Measurements from ENCODE around the gene PATJ.
"Not testable (repeated sequence)": the region's sequence is repeated elsewhere in the genome, so short reads cannot be mapped to it uniquely, and the experiment has no call there.

PATJ gene, protein sequence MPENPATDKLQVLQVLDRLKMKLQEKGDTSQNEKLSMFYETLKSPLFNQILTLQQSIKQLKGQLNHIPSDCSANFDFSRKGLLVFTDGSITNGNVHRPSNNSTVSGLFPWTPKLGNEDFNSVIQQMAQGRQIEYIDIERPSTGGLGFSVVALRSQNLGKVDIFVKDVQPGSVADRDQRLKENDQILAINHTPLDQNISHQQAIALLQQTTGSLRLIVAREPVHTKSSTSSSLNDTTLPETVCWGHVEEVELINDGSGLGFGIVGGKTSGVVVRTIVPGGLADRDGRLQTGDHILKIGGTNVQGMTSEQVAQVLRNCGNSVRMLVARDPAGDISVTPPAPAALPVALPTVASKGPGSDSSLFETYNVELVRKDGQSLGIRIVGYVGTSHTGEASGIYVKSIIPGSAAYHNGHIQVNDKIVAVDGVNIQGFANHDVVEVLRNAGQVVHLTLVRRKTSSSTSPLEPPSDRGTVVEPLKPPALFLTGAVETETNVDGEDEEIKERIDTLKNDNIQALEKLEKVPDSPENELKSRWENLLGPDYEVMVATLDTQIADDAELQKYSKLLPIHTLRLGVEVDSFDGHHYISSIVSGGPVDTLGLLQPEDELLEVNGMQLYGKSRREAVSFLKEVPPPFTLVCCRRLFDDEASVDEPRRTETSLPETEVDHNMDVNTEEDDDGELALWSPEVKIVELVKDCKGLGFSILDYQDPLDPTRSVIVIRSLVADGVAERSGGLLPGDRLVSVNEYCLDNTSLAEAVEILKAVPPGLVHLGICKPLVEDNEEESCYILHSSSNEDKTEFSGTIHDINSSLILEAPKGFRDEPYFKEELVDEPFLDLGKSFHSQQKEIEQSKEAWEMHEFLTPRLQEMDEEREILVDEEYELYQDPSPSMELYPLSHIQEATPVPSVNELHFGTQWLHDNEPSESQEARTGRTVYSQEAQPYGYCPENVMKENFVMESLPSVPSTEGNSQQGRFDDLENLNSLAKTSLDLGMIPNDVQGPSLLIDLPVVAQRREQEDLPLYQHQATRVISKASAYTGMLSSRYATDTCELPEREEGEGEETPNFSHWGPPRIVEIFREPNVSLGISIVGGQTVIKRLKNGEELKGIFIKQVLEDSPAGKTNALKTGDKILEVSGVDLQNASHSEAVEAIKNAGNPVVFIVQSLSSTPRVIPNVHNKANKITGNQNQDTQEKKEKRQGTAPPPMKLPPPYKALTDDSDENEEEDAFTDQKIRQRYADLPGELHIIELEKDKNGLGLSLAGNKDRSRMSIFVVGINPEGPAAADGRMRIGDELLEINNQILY (N-terminal part only)

DNA sequence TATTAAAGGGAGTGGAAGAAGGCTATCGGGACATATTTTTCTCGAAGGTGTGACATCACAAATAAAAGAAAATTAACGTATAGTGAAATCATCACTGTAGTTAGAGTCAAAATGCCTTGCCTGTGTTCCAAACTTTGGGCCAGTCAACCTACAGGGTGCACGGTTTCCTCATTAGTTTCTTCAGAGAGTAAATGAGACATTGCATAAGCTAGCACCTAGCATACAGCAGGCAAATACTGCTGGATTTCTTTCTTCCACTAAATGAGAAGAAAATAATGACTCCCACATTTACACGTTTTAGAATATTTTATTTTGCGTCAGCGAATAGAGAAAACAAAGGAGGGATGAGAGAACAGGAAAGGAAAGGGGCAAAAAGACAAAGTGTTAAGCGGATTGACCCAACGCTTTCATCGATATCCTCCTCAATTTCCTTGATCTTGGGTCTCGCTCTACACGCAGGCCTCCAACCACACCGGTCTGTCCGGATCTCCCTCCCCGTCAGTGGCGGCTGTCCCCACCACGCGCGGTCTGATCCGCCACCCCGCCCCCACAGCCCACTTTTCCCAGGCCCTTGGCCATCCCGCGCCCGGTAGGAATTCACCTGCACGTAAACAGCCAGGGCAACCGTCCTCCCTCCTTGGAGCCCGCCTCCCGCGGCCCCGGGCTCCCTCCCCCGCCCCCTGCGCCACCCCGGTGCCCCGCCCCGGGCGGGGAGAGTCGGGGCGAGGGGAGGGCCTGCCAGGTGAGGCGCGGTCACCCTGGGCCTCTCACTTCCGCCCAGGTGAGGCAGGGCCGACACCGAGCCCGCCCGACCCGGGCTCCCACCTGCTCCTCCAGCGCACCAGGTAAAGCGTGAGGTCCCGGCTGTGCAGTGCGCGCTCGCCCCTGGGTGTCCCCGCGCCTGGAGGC, at the start of gene PATJ:
TSS of gene PATJ (plus strand) at position 770 of the 909 bp plus-strand sequence. CDS start 20,413 bp downstream, outside the sequence.
- DNase-seq (ENCODE audit: low spot score) (peak; percentile 87), FAIRE-seq (no peak)

DNA sequence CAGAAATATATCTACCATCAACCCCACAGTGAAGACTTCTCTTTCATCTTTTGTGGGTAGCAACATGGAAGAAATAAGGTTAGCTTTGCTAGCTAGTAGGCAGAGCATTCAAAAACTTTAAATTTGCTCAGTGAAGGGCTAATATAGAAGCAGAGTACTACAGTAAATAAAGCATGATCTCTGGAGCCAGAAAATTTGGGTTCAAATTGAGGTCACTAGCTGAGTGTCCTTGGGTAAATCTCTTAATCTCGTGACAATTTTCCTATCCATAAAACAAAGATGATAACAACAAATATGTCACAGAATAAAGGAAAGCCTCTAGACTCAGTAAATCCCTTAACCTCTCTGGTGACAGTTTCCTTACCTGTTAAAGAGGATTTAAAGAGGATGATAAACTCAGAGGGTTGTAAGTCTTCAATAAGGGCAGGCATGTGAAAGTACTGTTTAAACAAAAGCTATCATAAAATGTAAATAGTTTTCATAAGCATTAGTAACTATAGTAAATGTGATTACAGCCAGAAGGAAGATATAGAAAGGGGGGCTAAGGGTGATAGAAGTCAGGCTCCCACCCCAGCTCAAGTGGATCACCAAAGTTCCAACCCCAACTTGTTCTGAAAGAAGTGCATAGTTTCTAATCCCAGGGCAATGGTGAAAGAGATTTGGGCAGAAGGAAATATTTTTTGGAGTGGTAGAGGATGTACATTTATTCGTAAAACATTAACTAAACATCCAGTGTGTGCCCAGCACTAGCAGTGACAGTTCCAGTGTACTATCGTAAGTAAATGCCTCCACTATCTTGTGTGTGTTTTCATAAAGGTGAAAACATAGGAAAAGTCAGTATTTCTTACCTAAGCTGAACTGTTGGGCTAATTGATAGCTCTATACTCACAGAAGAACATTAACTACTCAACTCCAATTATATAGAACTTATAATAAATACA, 42.1 kb upstream of the PATJ start:
- no peak for FAIRE-seq
- DNase-seq (ENCODE audit: low spot score): no peak

DNA sequence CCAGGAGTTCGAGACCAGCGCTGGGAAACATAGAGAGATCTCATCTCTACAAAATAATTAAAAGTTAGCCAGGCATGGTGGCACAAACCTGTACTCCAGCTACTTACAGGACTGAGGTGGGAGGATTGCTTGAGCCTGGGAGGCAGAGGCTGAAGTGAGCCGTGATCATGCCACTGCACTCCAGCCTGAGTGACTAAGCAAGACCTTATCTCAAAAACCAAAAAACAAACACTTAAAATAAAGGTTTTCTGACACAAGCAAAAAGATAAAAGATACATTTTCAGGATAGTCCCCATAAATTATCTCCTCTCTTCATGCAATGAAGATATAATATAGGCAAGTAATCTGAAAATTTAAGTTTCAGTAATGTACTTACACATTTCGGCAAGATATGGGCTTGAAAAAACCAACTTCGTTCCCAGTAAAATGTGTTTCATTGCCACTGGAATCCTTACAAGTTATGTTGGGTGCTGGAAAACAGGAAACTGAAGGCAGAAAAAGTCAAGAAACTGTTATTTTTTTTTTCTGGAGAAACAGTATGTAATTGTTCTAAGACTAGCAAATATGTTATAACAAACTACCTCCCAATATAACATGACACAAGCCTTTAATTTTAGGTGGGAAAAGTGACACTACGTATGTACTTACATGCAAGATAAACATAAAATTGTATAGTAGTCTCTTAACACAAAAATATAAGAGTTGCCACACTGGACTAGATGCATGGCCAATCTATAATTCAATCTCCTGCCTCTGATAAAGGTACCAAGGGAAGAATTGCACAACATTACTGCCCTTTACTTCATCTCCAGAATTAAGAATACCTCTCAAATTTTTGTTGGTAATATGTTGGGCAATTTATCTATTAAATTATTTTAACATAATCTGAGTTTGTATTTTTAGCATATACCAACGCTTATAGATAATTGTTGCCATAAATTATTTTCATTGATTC, 33.0 kb upstream of the PATJ start:
- DNase-seq (ENCODE audit: low spot score): no peak
- FAIRE-seq: no peak

DNA sequence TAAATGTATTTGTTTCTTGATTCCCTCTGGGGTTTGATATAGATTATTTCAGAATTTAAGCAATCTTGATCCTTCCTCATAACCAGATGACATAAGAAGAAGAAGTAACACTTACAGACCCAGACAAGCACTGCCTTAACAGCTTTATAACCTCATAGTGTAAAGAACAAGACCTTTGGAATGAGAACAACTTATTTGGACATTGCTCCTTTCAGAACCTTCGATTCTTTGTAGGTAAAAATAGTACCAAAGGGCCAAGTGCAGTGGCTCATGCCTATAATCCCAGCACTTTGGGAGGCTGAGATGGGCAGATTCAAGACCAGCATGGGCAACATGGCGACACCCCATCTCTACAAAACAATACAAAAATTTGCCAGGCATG, 32.4 kb upstream of the PATJ start:
- DNase-seq (ENCODE audit: low spot score) (no peak), FAIRE-seq (no peak)

DNA sequence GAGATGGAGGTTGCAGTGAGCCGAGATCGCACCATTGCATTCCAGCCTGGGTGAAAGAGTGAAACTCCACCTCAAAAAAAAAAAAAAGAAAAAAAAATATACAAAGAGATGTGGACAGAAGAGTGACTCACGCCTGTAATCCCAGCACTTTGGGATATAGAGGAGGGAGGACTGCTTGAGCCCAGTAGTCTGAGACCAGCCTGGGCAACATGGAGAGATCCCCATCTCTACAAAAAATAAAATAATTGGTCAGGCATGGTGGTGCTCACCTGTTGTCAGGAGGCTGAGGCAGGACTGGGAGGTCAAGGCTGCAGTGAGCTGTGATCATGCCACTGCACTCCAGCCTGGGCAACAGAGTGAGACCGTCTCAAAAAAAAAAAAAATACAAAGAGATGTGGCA, 31.0 kb upstream of the PATJ start:
- FAIRE-seq; DNase-seq (ENCODE audit: low spot score): not testable (repeated sequence)

DNA sequence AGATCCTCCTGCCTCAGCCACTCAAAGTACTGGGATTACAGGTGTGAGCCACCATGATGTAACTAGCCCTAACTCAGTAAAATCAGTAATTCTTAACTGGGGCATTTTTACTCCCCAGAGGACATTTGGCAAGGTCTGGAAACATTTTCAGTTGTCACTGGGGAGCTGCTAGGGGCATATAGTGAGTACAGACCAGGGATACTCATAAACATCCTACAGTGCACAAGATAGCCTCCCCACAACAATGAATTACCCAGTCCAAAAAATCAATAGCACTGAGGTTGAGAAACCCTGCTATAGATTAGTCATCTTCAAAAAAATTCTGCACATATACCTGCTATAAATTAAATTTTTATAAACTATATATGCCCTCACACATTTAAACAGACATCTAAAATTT, 30.3 kb upstream of the PATJ start:
- FAIRE-seq: no peak
- DNase-seq (ENCODE audit: low spot score): no peak

DNA sequence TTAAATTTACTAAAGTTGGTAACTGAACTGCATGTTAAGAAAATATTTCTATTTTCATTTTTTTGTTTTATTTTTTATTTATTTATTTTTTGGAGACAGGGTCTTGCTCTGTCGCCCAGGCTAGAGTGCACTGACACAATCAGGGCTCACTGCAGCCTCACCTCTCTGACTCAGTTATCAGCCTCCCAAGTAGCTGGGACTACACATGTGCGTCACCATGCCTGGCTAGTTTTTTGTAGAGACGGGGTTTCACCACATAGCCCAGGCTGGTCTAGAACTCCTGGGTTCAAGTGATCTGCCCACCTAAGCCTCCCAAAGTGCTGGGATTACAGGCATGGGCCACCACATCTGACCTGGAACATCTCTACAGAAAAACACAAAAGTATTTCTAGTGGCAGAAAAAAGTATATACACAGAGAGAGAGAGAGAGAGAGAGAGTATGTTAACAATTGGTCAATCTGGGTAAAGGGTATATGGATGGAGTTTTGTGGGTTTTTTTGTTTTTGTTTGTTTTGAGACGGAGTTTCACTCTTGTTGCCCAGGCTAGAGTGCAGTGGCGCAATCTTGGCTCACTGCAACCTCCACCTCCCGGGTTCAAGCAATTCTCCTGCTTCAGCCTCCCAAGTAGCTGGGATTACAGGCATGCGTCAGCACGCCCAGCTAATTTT, 23.1 kb upstream of the PATJ start:
- not testable (repeated sequence) for DNase-seq (ENCODE audit: low spot score); FAIRE-seq

DNA sequence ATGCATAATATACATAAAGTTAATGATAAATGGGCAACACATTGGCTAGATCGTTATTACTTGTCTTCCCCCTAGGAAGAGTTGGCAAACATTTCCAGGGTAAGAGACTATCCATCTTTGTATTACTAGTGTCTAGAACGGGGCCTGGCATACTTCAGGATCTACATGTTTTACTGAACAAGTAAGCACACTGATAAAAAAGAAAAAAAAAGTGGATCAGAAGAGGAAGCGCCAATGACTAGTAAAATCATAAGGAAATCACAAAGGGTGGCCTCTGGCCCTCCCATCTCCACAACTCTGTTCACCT, 17.8 kb upstream of the PATJ start:
- DNase-seq (ENCODE audit: low spot score) (no peak), FAIRE-seq (no peak)

DNA sequence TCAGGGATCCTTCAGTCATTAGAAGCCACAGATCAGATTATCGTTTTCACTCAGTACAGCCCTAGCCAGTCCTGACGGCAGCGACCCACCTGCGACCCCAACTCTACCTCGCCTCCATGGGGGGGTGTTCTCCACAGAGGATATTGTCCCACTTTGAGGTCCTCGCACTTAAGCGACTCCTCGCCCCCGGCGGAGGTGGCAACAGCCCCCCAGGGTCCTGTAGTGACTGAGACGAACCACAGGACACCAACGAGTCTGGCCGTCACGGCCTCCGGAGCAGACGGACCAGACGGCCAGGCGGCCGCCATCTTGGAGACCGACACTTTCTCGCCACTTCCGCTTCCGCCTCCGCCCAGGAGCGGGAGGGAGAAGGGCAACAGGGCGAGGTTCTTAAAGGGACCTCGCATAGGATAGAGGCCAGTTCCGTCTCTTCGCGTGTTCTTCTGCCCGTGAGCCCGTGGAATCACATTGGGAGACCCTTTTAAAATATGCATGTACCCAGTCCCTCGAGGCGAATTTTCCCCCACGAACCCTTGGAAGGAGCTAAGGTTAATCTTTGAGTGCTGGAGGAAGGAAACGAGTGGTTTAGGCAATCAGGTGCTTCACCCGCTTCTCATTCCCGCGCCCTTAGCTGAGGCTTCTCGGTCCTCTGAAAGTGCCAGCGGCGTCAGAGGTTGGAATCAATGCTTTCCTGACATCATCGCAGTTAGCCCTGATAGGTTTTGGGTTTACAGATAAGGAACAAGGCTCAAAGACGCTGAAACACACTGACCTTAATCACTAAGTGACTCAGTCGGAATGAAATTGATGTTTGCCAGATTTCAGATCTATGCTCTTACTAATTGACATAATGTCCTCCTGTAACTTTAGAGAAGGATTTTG, 17.2 kb upstream of the PATJ start, which contains the start of gene TM2D1:
TSS of gene TM2D1 (minus strand) at position 329 of the 882 bp plus-strand sequence. CDS start at position 308, 21 bp downstream.
- peak; percentile 62 for FAIRE-seq
- DNase-seq (ENCODE audit: low spot score): peak; percentile 94

DNA sequence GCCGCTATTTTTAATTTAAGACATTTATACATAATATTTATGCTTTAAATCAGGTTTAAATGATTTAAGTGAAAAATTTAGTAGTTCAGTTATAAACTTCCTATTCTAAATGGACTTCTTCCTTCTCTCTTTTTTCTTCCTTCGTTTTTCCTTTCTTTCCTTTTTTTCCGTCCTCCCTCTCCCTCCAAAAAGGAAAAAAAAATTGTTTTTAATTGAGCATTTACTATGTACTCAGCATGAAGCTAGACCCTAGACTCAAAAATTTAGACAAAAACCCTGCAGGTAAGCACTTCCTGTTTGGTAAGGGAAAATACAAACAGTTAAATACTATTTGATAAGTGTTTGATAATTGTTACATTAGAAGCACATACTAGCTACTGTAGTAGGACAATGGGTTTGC, 14.7 kb upstream of the PATJ start:
- FAIRE-seq: no peak

DNA sequence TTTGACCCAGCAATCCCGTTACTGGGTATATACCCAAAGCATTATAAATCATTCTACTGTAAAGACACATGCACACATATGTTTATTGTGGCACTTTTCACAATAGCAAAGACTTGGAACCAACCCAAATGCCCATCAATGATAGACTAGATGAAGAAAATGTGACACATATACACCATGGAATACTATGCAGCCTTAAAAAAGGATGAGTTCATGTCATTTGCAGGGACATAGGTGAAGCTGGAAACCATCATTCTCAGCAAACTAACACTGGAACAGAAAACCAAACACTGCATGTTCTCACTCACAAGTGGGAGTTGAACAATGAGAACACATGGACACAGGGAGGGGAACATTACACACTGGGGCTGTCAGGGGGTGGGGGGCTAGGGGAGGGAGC, 11.6 kb upstream of the PATJ start:
- DNase-seq (ENCODE audit: low spot score); FAIRE-seq: not testable (repeated sequence)

More for the DNA sequence above, 14.7 kb upstream of the PATJ start:
- no peak for DNase-seq (ENCODE audit: low spot score)

DNA sequence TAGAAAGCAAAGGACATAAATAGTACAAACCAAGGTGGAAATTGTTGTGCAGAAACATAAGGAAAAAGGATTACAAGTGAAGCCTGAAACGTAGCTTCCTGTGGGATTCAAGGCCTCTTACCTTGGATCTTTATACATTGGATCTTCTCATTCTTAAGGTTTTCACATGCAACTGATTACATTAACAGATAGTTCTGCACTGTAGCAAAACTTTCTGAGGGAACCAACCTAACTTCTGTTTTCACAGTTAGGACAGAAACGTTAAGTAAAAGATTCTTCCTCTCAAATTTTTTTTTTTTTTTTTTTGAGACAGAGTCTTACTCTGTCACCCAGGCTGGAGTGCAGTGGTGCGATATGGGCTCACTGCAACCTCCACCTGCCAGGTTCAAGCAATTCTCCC, 9.6 kb upstream of the PATJ start:
- FAIRE-seq: no peak
- DNase-seq (ENCODE audit: low spot score): no peak

DNA sequence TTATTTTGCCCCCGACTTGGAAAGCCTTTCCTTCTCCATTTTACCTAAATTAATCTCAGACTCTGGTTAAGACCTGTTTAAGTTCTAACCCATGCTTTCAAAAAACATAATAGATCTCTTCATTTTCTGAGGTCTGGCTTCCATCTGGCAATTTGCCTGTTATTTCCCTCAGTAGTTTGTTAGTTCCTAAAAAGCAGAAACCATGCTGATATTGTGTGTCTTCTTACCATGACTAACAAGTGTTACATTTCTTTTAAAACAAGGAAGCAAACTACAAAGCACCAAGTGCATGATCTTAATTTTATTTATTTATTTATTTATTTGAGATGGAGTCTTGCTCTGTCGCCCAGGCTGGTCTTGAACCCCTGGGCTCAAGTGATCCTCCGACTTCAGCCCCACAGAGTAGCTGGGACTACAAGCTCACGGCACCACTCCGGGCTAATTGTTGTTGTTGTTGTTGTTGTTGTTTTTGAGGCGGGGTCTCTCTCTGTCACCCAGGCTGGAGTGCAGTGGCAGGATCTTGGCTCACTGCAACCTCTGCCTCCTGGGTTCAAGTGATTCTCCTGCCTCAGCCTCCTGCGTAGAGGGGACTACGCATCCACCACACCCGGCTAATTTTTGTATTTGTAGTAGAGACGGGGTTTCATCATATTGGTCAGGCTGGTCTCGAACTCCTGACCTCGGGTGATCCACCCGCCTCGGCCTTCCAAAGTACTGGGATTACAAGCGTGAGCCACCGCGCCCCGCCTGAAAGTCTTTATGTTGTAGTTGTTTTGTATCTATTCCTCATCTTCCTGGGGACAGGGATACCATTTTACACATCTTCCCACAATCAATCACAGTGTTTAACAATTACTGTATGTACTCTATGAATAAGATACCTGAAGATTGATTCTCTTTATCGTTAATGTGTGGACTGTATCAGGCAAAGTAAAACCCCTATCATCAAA, 1.3 kb upstream of the PATJ start:
- DNase-seq (ENCODE audit: low spot score) (no peak), FAIRE-seq (no peak)

DNA sequence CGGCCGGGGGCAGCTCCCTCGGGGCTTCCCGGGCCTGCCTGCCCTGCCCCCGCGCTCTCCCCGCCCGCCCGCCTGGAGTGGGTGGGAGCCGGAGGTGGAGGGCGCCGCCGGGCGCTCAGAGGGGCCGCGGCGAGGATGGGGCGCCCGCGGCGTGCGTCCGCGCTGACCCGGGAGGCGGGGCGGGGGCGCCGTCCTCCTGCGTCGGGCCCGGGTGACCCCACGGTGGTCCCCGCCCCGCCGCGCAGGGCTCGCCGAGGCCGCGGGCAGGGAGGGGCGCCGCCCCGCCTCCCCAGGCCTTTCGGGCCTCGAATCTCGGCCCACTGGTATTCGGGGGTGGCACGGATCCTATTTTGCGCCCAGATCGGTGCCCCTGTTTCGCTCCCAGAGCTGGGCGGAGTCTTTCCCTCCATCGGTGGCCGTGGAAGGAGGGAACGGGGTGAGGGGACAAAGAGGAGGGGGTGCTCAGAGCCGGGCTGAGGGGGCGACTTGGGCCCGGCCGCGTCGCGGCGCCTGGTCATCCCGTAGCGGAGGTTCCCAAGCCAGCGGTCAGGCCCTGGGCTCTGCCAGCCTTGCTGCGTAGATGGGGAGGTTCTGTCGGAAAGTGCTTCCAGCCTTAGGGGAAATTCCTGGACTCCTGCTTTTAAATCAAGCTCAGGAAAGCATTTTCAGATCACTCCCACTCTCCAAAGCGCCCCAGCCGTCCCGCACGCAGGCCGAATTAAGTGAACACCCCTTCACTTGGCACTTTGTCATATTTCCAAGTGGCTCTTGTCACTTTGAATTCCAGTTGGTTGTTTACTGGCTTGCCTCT, 545 bp downstream of the PATJ start:
- DNase-seq (ENCODE audit: low spot score) (peak; percentile 69), FAIRE-seq (no peak)

DNA sequence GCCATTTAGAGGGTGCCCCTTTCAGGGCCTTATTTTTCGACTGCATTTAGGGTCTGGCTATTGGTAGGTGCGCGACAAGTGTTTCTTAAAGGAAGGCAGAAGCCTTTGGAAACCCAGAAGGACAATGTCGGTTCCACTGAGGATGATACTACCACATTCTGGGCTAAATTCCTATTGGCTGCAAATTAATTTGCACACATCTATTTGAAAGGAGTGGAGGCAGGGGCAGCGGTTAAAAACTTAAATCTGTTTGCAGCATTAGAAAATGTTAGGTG, 1.1 kb downstream of the PATJ start:
- DNase-seq (ENCODE audit: low spot score) (no peak), FAIRE-seq (no peak)
